H9 (cell line): Measurements from ENCODE around the gene FOXO6. TPM values are rescaled to one million over a fixed set of nuclear protein-coding genes. Genes with fewer than 3 reads are reported as not detected.

ENCODE experiments used
- DNase-seq: peaks from one replicate; pipeline ENCODE4 v3.0.0-alpha.2; 2017
- H2AFZ ChIP-seq: one replicate; pipeline ENCODE4 v1.6.1; 2013; ENCODE audit warnings: mild to moderate bottlenecking, low read length, control low read depth, moderate library complexity
- H2AK5ac ChIP-seq: 2 replicates; pipeline ENCODE4 v1.6.1; 2013; ENCODE audit warnings: low read length, control low read depth, mixed read lengths; ENCODE audit not compliant: insufficient read length
- H2BK120ac ChIP-seq: one replicate; pipeline ENCODE4 v1.6.1; 2013; ENCODE audit warnings: low read depth, mild to moderate bottlenecking, low read length, control low read depth, inconsistent platforms; ENCODE audit not compliant: poor library complexity, severe bottlenecking
- H2BK12ac ChIP-seq: 2 replicates; pipeline ENCODE4 v1.6.1; 2013; ENCODE audit warnings: low read length, control low read depth, mixed read lengths, low read depth; ENCODE audit not compliant: insufficient read length
- H2BK15ac ChIP-seq: 2 replicates; pipeline ENCODE4 v1.6.1; 2013; ENCODE audit warnings: low read depth, low read length, control low read depth
- H2BK20ac ChIP-seq: one replicate; pipeline ENCODE4 v1.6.1; 2013; ENCODE audit warnings: low read depth, mild to moderate bottlenecking, low read length, control low read depth, inconsistent platforms; ENCODE audit not compliant: poor library complexity, severe bottlenecking
- H2BK5ac ChIP-seq: 2 replicates; pipeline ENCODE4 v1.6.1; 2013; ENCODE audit warnings: low read length, control low read depth, mixed read lengths; ENCODE audit not compliant: insufficient read length
- H3K14ac ChIP-seq: 2 replicates; pipeline ENCODE4 v1.6.1; 2013; ENCODE audit warnings: low read length, control low read depth; ENCODE audit not compliant: insufficient read depth
- H3K18ac ChIP-seq: 2 replicates; pipeline ENCODE4 v1.6.1; 2013; ENCODE audit warnings: low read depth, mild to moderate bottlenecking, mixed read lengths, low read length, control low read depth; ENCODE audit not compliant: insufficient read length
- H3K23ac ChIP-seq: 2 replicates; pipeline ENCODE4 v1.6.1; 2013; ENCODE audit warnings: low read length, control low read depth, mixed read lengths, low read depth; ENCODE audit not compliant: insufficient read length
- H3K23me2 ChIP-seq: 2 replicates; pipeline ENCODE4 v1.6.1; 2013; ENCODE audit warnings: low read depth, mild to moderate bottlenecking, mixed read lengths, low read length, control low read depth; ENCODE audit not compliant: insufficient read length, poor library complexity, severe bottlenecking
- H3K27ac ChIP-seq: 2 replicates; pipeline ENCODE4 v1.5.1; 2013; ENCODE audit warnings: low read length, control low read depth, mixed read lengths, low read depth; ENCODE audit not compliant: insufficient read length
- H3K27me3 ChIP-seq: 2 replicates; pipeline ENCODE4 v1.6.1; 2013; ENCODE audit warnings: low read length, control low read depth, inconsistent platforms; ENCODE audit not compliant: insufficient read depth
- H3K4ac ChIP-seq: 2 replicates; pipeline ENCODE4 v1.6.1; 2013; ENCODE audit warnings: low read depth, mild to moderate bottlenecking, control low read depth, inconsistent platforms, low read length, moderate library complexity
- H3K4me1 ChIP-seq: 2 replicates; pipeline ENCODE4 v1.6.1; 2013; ENCODE audit warnings: low read length, control low read depth, inconsistent platforms; ENCODE audit not compliant: insufficient read depth
- H3K4me2 ChIP-seq: 2 replicates; pipeline ENCODE4 v1.6.1; 2013; ENCODE audit warnings: low read length, control low read depth, mixed read lengths; ENCODE audit not compliant: insufficient read length, insufficient read depth
- H3K56ac ChIP-seq: 2 replicates; pipeline ENCODE4 v1.6.1; 2013; ENCODE audit warnings: low read depth, mild to moderate bottlenecking, mixed read lengths, low read length, control low read depth; ENCODE audit not compliant: insufficient read length
- H3K79me1 ChIP-seq: 2 replicates; pipeline ENCODE4 v1.6.1; 2013; ENCODE audit warnings: low read depth, mild to moderate bottlenecking, moderate library complexity, low read length, control low read depth, inconsistent platforms; ENCODE audit not compliant: insufficient read depth, poor library complexity, severe bottlenecking
- H3K79me2 ChIP-seq: 2 replicates; pipeline ENCODE4 v1.6.1; 2013; ENCODE audit warnings: low read length, control low read depth, inconsistent platforms; ENCODE audit not compliant: insufficient read depth
- H3K9ac ChIP-seq: 2 replicates; pipeline ENCODE4 v1.6.1; 2013; ENCODE audit warnings: low read length, control low read depth, mixed read lengths; ENCODE audit not compliant: insufficient read length; ENCODE audit errors: extremely low read depth
- H3K9me3 ChIP-seq: one replicate; pipeline ENCODE4 v1.6.1; 2013; ENCODE audit warnings: low read depth, low read length, inconsistent platforms; ENCODE audit not compliant: control insufficient read depth
- H3T11ph ChIP-seq: one replicate; pipeline ENCODE4 v1.6.1; 2013; ENCODE audit warnings: mild to moderate bottlenecking, low read length, control low read depth, inconsistent platforms
- H4K20me1 ChIP-seq: one replicate; pipeline ENCODE4 v1.6.1; 2013; ENCODE audit not compliant: control insufficient read depth, insufficient read length, insufficient read depth
- H4K5ac ChIP-seq: 2 replicates; pipeline ENCODE4 v1.6.1; 2013; ENCODE audit warnings: low read depth, mild to moderate bottlenecking, mixed read lengths, low read length, control low read depth; ENCODE audit not compliant: insufficient read length
- H4K8ac ChIP-seq: replicated peaks from 2 replicates; pipeline ENCODE4 v1.6.1; 2013; ENCODE audit warnings: low read length, control low read depth, mixed read lengths, low read depth; ENCODE audit not compliant: insufficient read length
- H4K91ac ChIP-seq: 2 replicates; pipeline ENCODE4 v1.6.1; 2013; ENCODE audit warnings: low read depth, mild to moderate bottlenecking, moderate library complexity, mixed read lengths, low read length, control low read depth; ENCODE audit not compliant: insufficient read length
- H3K27ac Mint-ChIP-seq, 3 experiments: 2 replicates in 2 of 3; 3 replicates in 1 of 3; pipeline ENCODE4 v1.8.0; 2020 to 2021; ENCODE audit warnings: mixed read lengths in 3 of 3, mild to moderate bottlenecking in 1 of 3, moderate library complexity in 1 of 3
- H3K27me3 Mint-ChIP-seq: 2 replicates; pipeline ENCODE4 v1.8.0; 2021; ENCODE audit warnings: low read depth, mild to moderate bottlenecking, moderate library complexity, mixed read lengths
- H3K36me3 Mint-ChIP-seq, 3 experiments: 2 replicates in 2 of 3; 3 replicates in 1 of 3; pipeline ENCODE4 v1.8.0; 2020 to 2021; ENCODE audit warnings: low read depth in 3 of 3, mixed read lengths in 3 of 3; ENCODE audit not compliant: insufficient read depth in 1 of 3
- H3K4me1 Mint-ChIP-seq, 2 experiments: 2 replicates each; pipeline ENCODE4 v1.8.0; 2020; ENCODE audit warnings: mixed read lengths in 2 of 2
- H3K4me3 Mint-ChIP-seq, 2 experiments: 2 replicates in 1 of 2; 3 replicates in 1 of 2; pipeline ENCODE4 v1.8.0; 2020 to 2021; ENCODE audit warnings: mild to moderate bottlenecking in 2 of 2, mixed read lengths in 2 of 2, moderate library complexity in 1 of 2
- H3K9me3 Mint-ChIP-seq, 2 experiments: 2 replicates in 1 of 2; 3 replicates in 1 of 2; pipeline ENCODE4 v1.8.0; 2020; ENCODE audit warnings: mild to moderate bottlenecking in 2 of 2, mixed read lengths in 2 of 2, moderate library complexity in 1 of 2
- CTCF ChIP-seq: fragments of 200-600 bp; sonication (generic); conservative IDR thresholded peaks from 3 replicates; pipeline ENCODE4 v1.8.0; 2021; ENCODE audit warnings: antibody characterized with exemption, mild to moderate bottlenecking
- total RNA-seq: library from RNA; stranded (reverse); gene quantifications from 2 replicates; pipeline ENCODE4 v1.2.1, GENCODE V29; 2021

Gene FOXO6
- total RNA-seq, 1 experiment from 2014 or later, result 0.83 TPM

GRCh38 chr1:41384579-41384978 lies 23.3 kb downstream of the FOXO6 start:
- peaks cover 66% of the 10 kb centered on the region for H3K27me3 Mint-ChIP-seq
- H3K4me3 Mint-ChIP-seq, result peak overlapping the region in 1 of 2 experiments; percentile 36; a peak in 2 of 5 replicates

More at GRCh38 chr1:41384579-41384978, 23.3 kb downstream of the FOXO6 start:
- Histone ChIP-seq H2AK5ac (no peak overlapping the region), H3K14ac (no peak overlapping the region), H2AFZ (no peak overlapping the region), H3K9ac (no peak overlapping the region), H2BK120ac (no peak overlapping the region), H3K79me1 (no peaks in the 10 kb centered on the region), H2BK15ac (no peak overlapping the region), H3K4ac (no peak overlapping the region), H2BK5ac (no peak overlapping the region), H3K27me3 (peaks cover 11% of the 10 kb centered on the region; the same call in 1 of the 2 replicates), H3K23me2 (peaks cover 22% of the 10 kb centered on the region), H2BK12ac (no peak overlapping the region), H3K79me2 (no peaks in the 10 kb centered on the region), H3K4me1 (peaks cover 9% of the 10 kb centered on the region; the same call in 1 of the 2 replicates), H3K27ac (no peak overlapping the region), H2BK20ac (no peak overlapping the region), H4K20me1 (no peaks in the 10 kb centered on the region), H3K56ac (no peak overlapping the region), H3K18ac (no peak overlapping the region), H3K9me3 (no peaks in the 10 kb centered on the region), H3K23ac (no peak overlapping the region), H4K5ac (no peak overlapping the region), H4K8ac (no peak overlapping the region), H4K91ac (no peak overlapping the region), H3T11ph (no peak overlapping the region), H3K4me2 (no peak overlapping the region)
- no peak for DNase-seq
- Mint-ChIP-seq H3K36me3 (no peaks in the 10 kb centered on the region; a peak in 1 of 7 replicates), H3K27ac (no peak overlapping the region), H3K9me3 (no peaks in the 10 kb centered on the region; a peak in 2 of 5 replicates), H3K4me1 (peaks cover 50 to 66% of the 10 kb centered on the region in 2 experiments)
- no peak for TF ChIP-seq CTCF
